ENCODE measurements around the gene CELSR3.
A peak's percentile ranks its signal among the peaks of the same experiment; 100 is the strongest.

CELSR3 gene

GRCh38 chr3:48688737-48689075, 26.0 kb upstream of the CELSR3 start:
- peak overlapping the region; percentile 85 for H3K27ac ChIP-seq
- ChIA-PET POLR2A (ENCODE audit: low non-redundant PET) (no interaction called here), CTCF (no interaction called here)
- no peak for DNase-seq (ENCODE audit: low spot score)
- TF ChIP-seq, protein P1, sequence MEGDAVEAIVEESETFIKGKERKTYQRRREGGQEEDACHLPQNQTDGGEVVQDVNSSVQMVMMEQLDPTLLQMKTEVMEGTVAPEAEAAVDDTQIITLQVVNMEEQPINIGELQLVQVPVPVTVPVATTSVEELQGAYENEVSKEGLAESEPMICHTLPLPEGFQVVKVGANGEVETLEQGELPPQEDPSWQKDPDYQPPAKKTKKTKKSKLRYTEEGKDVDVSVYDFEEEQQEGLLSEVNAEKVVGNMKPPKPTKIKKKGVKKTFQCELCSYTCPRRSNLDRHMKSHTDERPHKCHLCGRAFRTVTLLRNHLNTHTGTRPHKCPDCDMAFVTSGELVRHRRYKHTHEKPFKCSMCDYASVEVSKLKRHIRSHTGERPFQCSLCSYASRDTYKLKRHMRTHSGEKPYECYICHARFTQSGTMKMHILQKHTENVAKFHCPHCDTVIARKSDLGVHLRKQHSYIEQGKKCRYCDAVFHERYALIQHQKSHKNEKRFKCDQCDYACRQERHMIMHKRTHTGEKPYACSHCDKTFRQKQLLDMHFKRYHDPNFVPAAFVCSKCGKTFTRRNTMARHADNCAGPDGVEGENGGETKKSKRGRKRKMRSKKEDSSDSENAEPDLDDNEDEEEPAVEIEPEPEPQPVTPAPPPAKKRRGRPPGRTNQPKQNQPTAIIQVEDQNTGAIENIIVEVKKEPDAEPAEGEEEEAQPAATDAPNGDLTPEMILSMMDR (conservative IDR thresholded peaks at IDR 0.05; ENCODE audit: low read depth), result no peak

DNA sequence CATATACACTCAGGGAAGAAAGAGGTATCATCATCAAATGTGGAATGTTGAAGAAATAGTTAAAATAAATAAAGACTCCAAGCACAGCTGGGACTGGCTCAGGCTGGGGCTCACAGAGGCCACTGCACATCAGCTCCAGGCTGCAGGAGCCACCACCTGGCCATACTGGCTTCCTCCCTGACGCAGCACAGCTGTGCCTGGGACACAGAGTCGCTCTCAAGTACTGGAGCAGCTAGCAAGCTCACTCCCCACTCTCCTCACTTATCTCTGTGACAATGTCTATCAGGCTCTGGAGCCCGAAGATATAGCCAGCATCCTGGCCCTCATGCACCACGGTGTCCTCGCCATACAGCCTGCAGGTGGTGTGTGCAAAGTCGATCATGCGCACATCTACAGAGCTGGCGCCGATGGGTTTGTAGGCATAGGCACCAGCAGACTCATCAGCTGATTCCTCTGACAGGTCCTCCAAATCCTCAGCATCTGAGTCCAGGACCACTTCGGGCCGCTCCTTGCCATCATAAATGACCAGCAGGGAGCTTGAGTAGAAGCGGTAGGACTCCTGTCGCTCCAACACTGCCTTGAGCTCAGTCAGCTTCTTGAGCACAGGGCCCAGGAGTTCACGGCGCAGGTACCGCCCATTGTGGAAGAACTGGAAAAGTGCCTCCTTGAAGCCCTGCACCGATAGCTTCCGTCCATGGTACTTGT, 25.5 kb upstream of the CELSR3 start:
- POLR2A ChIA-PET (ENCODE audit: low non-redundant PET), result no interaction called here
- DNase-seq (ENCODE audit: low spot score), result no peak
- H3K27ac ChIP-seq, result peak overlapping the region; percentile 85
- CTCF ChIA-PET, result no interaction called here
- TF ChIP-seq, protein P1 (conservative IDR thresholded peaks at IDR 0.05; ENCODE audit: low read depth), result no peak

DNA sequence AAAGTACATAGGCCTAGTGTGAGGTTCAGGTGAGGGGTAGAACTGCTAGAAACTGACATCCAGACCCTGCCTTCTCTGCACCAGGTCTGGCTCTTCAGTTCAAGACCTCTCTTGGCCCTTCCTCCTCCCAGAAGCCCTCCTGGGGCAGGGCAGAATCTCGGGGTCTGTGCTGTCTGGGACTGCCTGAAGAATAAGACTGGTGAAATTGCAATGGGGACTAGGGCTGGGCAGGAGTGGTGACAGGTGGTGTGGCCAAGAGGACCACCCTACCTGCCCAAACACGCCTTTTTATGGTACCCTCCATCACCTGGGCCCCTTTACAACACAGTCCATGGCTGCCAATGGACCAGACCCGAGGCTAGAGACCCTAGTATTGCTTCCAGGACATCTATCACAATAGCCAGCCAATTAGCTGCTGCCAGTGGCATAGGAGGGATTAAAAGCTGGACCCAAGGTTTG, 24.6 kb upstream of the CELSR3 start:
- ChIA-PET POLR2A (ENCODE audit: low non-redundant PET) (no interaction called here), CTCF (no interaction called here)
- TF ChIP-seq, protein P1 (conservative IDR thresholded peaks at IDR 0.05; ENCODE audit: low read depth), result no peak
- DNase-seq (ENCODE audit: low spot score), result no peak
- peak overlapping the region; percentile 85 for H3K27ac ChIP-seq

- H3K27ac ChIP-seq, result peak overlapping the region; percentile 85
- CTCF ChIA-PET, result no interaction called here
- POLR2A ChIA-PET (ENCODE audit: low non-redundant PET), result no interaction called here
- no peak for DNase-seq (ENCODE audit: low spot score)
- TF ChIP-seq, protein P1 (conservative IDR thresholded peaks at IDR 0.05; ENCODE audit: low read depth), result no peak
Measured at GRCh38 chr3:48686538-48687219, 24.0 kb upstream of the CELSR3 start.

DNA sequence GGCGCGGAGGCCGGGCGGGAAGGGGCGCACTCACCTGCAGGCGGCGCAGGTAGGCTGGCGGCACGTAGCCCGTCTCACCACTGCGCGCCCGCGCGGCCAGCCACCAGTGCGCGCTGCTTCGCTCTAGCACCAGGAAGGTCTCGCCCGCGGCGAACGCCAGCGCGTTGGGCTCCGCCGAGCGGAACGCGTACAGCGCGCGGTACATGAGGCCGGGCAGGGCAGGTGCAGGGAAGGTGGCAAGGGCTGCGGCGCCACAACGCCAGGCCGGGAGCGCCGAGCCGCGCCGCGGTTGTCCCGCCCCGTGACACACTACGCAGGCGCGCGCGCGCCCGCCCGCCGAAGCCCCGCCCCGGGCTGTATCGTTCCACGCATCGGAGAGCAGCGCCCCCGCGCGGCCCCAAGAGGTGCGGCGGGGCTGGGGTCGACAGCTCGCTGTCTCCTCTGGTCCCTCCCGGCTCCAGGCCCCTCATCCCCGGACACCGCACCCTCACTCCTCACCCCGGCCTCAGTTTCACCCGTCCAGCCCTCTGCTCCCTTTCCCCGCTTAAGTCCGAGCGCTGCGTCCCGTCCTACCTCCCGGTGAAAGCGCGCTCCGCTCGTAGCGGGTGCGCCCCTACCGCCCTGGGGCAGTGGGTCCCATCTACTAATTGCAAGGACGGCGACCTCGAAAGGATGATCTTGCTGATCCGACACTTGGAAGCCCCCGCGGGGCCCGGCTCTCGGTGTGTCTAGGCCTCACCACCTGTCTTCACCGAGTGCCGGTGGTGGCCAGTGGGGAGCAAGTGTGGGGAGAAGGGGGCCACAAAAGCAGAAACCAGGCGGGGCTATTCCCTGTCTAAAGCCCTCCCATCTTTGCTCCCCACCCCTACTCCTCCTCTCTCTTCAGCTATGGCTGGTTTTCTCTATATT, 23.2 kb upstream of the CELSR3 start, which contains the start of gene NCKIPSD:
TSS of gene NCKIPSD (minus strand) at position 313 of the 909 bp plus-strand sequence. CDS start at position 205, 108 bp downstream.
- CTCF ChIA-PET, result interaction anchor here (0.6 to 1.0 kb wide), 6 partner anchors 9 to 108 kb away, joined by 3 to 5 read pairs (median 4); partner anchors contain the start of gene CELSR3
- DNase-seq (ENCODE audit: low spot score), result peak; percentile 81
- H3K27ac ChIP-seq, result peak within 1 kb of the TSS; percentile 85
- TF ChIP-seq, protein P1 (conservative IDR thresholded peaks at IDR 0.05; ENCODE audit: low read depth), result peak; percentile 94
- POLR2A ChIA-PET (ENCODE audit: low non-redundant PET), result interaction anchor here (0.6 kb wide), 2 partner anchors 29 to 87 kb away, joined by 3 read pairs; no protein-coding TSS in a partner anchor

DNA sequence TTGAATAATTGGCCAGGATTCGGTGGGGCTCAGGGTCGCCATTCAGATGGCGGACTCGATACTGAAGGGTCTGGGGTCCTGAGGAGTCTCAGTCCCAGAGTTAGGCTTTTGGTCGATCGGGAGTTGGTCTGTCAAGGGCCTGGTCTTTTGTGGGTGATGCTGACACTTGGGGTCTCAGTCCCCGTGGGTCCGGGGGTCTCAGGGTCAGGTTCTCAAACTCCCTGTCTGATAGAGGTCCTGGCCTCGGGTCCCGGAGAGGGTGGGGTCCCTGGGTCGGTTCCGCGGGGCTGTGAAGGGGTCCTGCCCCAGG, 22.6 kb upstream of the CELSR3 start:
- CTCF ChIA-PET, result interaction anchor here (1.0 to 1.2 kb wide), 3 partner anchors 15 to 57 kb away, joined by 4 to 5 read pairs (median 5); no protein-coding TSS in a partner anchor
- no peak for DNase-seq (ENCODE audit: low spot score)
- POLR2A ChIA-PET (ENCODE audit: low non-redundant PET), result interaction anchor here (0.6 kb wide), 1 partner anchor 29 kb away, joined by 3 read pairs; no protein-coding TSS in a partner anchor
- TF ChIP-seq, protein P1 (conservative IDR thresholded peaks at IDR 0.05; ENCODE audit: low read depth), result no peak
- peak overlapping the region; percentile 85 for H3K27ac ChIP-seq

Measured in RWPE1 (cell line).